22Rv1 (cell line): ENCODE measurements around the gene PPP1R12B.
"Not testable (repeated sequence)": the region's sequence is repeated elsewhere in the genome, so short reads cannot be mapped to it uniquely, and the experiment has no call there.

Experiments used
- H3K27ac ChIP-seq: fragments of 450-650 bp; 2 replicates; pipeline ENCODE4 v1.5.1; 2017
- ZFX ChIP-seq: fragments of 450-650 bp; IDR thresholded peaks from 2 replicates; pipeline ENCODE4 v1.6.1; 2017; ENCODE audit warnings: antibody characterized with exemption, borderline replicate concordance
- TF ChIP-seq, protein P1 (sequence below): fragments of 450-650 bp; IDR thresholded peaks from 2 replicates; pipeline ENCODE4 v1.5.1; 2017; ENCODE audit warnings: mild to moderate bottlenecking

The PPP1R12B gene

DNA sequence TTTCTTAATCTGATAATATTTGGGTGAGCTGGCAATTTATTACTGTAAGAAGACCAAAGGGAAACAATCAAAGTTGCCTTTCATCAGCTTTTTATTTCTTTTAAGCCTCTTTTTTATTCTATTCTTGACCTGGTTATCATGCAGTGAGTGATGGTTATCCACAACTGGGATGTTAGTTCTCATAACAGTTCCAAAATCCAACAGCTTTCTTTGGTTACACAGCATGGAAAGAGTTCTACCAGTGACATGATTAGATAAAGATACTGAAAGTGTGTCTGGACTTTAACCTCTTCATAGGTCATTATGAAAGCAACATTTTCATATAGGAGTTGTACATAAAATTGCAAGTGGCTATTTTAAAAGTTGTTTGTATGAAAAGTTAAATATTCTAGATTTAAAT lies 198.7 kb downstream of the PPP1R12B start:
- TF ChIP-seq, protein P1, sequence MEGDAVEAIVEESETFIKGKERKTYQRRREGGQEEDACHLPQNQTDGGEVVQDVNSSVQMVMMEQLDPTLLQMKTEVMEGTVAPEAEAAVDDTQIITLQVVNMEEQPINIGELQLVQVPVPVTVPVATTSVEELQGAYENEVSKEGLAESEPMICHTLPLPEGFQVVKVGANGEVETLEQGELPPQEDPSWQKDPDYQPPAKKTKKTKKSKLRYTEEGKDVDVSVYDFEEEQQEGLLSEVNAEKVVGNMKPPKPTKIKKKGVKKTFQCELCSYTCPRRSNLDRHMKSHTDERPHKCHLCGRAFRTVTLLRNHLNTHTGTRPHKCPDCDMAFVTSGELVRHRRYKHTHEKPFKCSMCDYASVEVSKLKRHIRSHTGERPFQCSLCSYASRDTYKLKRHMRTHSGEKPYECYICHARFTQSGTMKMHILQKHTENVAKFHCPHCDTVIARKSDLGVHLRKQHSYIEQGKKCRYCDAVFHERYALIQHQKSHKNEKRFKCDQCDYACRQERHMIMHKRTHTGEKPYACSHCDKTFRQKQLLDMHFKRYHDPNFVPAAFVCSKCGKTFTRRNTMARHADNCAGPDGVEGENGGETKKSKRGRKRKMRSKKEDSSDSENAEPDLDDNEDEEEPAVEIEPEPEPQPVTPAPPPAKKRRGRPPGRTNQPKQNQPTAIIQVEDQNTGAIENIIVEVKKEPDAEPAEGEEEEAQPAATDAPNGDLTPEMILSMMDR: no peak
- no peak overlapping the region for H3K27ac ChIP-seq

DNA sequence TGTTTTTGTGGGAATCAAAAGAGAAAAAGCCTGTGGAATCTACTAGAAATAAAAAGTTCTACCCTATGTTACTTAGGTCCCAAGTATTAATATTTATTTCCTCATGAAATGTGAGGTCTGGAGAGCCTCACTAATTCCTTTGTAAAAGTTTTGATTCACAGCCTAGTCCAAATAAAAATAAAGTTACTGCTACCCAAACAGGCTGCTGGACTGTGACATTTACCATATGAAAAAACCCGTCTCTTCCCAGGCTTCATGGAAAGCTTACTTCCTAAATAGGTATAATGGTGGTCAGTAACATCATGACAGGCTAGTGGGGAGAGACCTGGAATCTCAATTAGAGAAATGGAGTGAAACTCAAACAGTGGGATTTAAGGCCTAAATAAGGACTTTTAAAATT lies 201.6 kb downstream of the PPP1R12B start:
- not testable (repeated sequence) for H3K27ac ChIP-seq

DNA sequence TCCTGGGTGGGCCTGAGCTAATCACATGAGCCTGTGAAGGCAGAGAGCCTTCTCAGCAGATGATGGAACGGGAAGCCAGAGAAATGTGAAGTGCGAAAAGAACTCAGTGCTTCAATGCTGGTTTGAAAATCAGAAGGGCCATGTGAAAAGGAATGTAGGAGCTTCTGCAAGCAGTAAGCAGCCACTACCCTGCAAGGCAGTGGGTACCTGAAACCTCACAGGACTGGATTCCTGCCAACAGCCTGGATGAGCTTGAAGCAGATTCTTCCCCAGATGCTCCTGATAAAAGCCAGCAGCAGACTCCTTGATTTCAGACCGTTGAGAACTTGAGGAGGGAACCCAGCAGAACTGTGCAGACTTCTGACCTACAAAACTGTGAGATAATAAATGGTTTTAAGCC lies 203.2 kb downstream of the PPP1R12B start:
- TF ChIP-seq ZFX: no peak
- TF ChIP-seq, protein P1: no peak
- H3K27ac ChIP-seq: no peak overlapping the region

DNA sequence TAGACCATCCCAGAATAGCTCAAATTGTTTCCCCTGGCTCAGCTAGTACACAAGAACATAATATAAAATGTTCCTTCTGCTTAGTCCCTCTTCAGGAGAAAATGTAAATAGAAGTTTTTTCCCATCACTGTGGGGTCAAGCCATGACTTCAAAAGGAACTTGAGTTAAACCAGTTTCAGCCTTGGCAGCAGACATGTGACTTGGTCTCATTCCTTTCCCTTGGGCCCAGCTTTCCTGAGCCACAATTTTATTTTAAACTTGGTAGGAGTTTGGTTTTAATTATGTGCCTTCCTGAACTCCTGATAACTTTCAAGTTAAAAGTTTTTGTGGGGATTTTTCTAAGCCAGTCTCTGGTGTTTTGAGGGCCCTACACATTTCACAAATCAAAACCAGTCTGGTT lies 204.1 kb downstream of the PPP1R12B start:
- not testable (repeated sequence) for H3K27ac ChIP-seq

DNA sequence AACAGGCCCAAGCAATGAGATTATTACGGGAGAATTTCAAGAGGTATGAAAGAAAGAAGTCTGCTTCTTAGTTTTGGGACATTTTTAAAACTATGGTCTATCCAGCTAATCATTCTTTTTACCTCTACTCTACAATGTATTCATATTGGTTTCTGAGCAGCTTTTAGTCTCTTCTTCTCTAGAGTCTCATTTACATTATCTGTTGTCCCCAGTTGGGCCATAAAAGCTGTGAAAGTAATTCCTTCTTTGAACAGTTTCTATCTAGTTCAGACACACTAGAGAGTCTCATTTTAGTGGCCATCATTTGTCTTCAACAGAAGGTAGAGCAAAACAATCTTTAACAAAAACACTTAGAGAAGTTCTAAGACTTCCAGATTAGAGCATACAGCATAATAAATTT lies 204.6 kb downstream of the PPP1R12B start:
- H3K27ac ChIP-seq: 0 out of 2 replicates have a peak overlapping the region, but pooled peaks have one; percentile 42

DNA sequence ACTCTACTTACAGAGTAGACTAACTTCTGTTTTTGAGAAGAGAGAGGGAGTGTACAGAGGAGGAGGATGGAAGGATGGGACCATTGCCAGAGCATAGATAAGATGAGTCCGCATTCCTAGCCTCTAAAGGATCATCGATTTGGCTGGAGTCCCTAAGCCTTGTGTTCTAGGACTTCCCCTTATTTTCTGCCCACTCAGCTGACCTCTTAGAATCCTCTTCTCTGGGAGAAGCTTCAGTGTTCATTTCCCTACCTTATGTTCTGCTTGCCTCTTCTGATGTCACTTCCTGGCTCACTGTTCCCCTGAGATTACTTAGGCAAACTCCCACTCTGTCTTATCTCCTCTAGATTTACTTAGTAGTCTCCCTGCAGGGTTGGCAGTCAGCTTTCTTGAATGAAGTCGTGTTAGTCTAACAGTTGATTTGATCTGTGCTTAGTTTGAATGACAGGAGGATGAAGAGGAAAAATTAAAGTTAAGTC lies 205.1 kb downstream of the PPP1R12B start:
- TF ChIP-seq ZFX: no peak
- TF ChIP-seq, protein P1: no peak
- H3K27ac ChIP-seq: peak overlapping the region; percentile 42

DNA sequence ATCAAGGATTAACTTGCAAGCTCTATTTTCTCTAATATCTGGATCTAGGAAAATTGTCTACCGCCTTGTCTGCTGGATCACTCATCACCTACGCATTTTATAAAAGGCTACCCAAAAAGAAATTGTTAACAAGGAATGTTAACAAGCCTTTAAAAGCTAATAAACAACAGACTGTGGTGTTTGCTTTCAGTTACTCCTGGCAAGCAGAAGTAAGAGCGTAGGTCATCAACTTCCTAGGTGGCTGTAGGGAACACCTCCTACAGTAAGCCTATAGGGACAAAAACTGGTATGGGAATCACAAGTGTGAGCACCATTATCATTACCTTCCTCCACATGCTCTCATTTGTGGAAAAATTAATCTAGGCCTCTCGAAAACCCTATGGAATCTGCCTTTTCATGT lies 206.1 kb downstream of the PPP1R12B start:
- H3K27ac ChIP-seq: peak overlapping the region; percentile 42

DNA sequence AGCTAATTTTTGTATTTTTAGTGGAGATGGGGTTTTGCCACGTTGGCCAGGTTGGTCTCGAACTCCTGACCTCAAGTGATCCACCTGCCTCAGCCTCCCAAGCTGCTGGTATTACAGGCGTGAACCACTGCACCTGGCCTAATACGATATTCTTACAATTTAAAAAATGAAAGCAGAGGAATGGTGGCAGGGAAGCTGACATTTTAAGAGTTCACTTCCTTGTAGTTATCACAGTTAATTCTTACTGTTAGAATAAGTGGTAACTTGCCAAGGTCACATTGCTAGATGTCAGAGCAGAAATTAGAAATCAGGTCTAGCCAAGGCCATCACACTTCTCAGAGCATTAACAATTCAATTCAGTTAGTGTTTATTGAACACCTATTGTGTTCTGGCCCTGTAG lies 207.5 kb downstream of the PPP1R12B start:
- peak overlapping the region; percentile 19; the same call in 1 of the 2 replicates for H3K27ac ChIP-seq

DNA sequence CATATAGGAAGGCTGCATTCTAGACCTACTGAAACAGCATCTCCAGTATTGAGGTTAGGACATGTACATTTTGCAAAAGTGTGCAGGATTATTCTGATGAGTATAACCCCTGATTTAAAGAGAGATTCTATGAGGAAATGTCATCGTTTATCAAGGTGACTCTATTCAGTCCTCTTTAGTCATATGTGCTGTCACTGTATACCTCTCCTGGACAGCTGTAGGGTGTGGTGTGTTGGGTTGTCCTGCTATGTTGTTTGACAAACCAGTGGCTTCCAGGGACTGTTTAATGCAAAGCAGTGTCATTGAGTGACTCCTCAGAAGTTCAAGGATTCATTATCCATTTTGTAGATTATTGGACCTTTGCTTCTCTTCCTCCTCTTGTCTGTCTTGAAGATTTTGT lies 209.2 kb downstream of the PPP1R12B start:
- peak overlapping the region; percentile 19; the same call in 1 of the 2 replicates for H3K27ac ChIP-seq

DNA sequence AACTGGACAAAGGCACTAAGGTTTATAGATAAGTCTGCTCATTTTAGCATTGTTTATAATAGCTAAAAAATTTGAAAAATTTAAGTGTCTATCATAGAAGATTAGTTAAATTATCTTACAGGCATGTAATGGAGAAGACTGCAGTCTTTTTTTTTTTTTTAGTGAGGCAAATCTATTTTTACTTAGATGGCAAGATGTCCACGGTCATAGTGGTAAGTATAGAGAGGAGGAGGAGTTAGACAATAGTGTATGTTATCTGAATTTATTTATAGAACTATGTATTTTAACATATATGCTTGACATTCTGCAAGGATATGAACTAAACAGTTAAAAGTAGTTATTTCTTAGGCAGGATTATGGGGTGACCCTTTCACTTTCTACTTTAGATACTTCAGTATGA lies 212.7 kb downstream of the PPP1R12B start:
- no peak for TF ChIP-seq ZFX
- TF ChIP-seq, protein P1: no peak
- H3K27ac ChIP-seq: no peak overlapping the region

DNA sequence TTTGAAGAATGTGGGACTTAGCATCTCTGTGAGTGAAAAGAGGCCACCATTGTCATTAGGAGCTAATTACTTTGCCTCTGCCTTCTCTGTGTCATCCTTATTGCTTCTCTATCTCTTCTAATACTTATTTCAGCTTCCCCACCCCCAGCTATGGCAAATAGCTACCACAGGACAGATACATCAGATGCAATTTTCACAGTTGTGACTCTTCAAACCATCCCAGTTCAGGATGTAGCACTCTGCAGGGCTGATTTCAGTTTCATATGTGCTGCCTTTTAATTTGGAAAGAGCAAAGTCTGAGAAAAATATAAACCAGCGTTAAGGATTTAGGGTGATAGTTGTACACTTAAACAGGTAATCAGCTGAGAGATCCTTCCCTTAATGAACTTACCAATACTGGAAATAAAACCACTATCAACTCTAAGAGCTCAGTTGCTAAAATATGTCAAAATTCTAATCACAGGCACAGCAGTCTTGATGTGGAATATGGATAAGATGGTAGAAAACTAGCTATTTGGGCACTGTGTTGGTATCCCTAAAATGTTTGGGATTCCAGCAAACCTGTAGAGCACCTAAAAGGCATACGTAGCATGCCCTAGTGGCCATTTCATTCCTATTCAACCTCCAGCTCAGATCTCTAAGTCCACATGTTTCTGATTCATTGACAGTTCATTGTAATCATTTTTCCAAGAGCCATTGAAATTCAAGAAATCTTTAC lies 213.4 kb downstream of the PPP1R12B start:
- no peak overlapping the region for H3K27ac ChIP-seq
- no peak for TF ChIP-seq ZFX
- TF ChIP-seq, protein P1: no peak
